SKM-1 (cell line): ENCODE measurements around the gene RASGRF2.
"Not testable (repeated sequence)": the region's sequence is repeated elsewhere in the genome, so short reads cannot be mapped to it uniquely, and the experiment has no call there.

Experiments
- DNase-seq: peaks from one replicate; lab custom pipeline; 2025; ENCODE audit not compliant: unreplicated experiment; lab: John Stamatoyannopoulos, UW

RASGRF2 gene

GRCh38 chr5:81233080-81233634 is 273.0 kb downstream of the RASGRF2 start, which contains the start of gene CKMT2:
Gene CKMT2, plus strand, starts transcription at chr5:81233322. Its CDS starts 17,811 bp downstream, at chr5:81251133.
- no peak for DNase-seq

GRCh38 chr5:81234299-81234698 is 274.1 kb downstream of the RASGRF2 start:
- DNase-seq, result no peak

- DNase-seq, result no peak
Measured at GRCh38 chr5:81234801-81235200, 274.6 kb downstream of the RASGRF2 start.

- no peak for DNase-seq
Measured at GRCh38 chr5:81235287-81236072, 275.3 kb downstream of the RASGRF2 start.

- no peak for DNase-seq
Measured at GRCh38 chr5:81238460-81238859, 278.3 kb downstream of the RASGRF2 start.

- DNase-seq, result no peak
Measured at GRCh38 chr5:81239613-81240012, 279.4 kb downstream of the RASGRF2 start.

- no peak for DNase-seq
Measured at GRCh38 chr5:81241001-81241400, 280.8 kb downstream of the RASGRF2 start.

GRCh38 chr5:81241961-81242648 is 281.9 kb downstream of the RASGRF2 start:
- DNase-seq, result no peak

- no peak for DNase-seq
Measured at GRCh38 chr5:81242906-81243436, 282.8 kb downstream of the RASGRF2 start.

- DNase-seq, result no peak
Measured at GRCh38 chr5:81244451-81244850, 284.3 kb downstream of the RASGRF2 start.

GRCh38 chr5:81245871-81246235 is 285.7 kb downstream of the RASGRF2 start:
- no peak for DNase-seq

GRCh38 chr5:81246697-81247096 is 286.5 kb downstream of the RASGRF2 start:
- no peak for DNase-seq

GRCh38 chr5:81247441-81247972 is 287.3 kb downstream of the RASGRF2 start:
- no peak for DNase-seq

GRCh38 chr5:81249240-81249639 is 289.1 kb downstream of the RASGRF2 start:
- no peak for DNase-seq

- DNase-seq, result no peak
Measured at GRCh38 chr5:81250004-81250403, 289.8 kb downstream of the RASGRF2 start.

GRCh38 chr5:81251922-81252321 is 291.8 kb downstream of the RASGRF2 start:
- no peak for DNase-seq

GRCh38 chr5:81252904-81253303 is 292.7 kb downstream of the RASGRF2 start:
- no peak for DNase-seq

- DNase-seq, result no peak
Measured at GRCh38 chr5:81253875-81254274, 293.7 kb downstream of the RASGRF2 start.

GRCh38 chr5:81254886-81255559 is 294.9 kb downstream of the RASGRF2 start:
- no peak for DNase-seq

GRCh38 chr5:81256766-81257165 is 296.6 kb downstream of the RASGRF2 start:
- DNase-seq, result no peak

- DNase-seq, result not testable (repeated sequence)
Measured at GRCh38 chr5:81262796-81263195, 302.6 kb downstream of the RASGRF2 start.
